GM18526 (cell line): ENCODE results near the gene ASB10.

Experiments used
- POLR2A ChIP-seq: IDR thresholded peaks from 3 replicates; pipeline ENCODE4 v1.6.1; 2011; ENCODE audit not compliant: insufficient read length; ENCODE audit errors: extremely low read depth

Gene ASB10

DNA sequence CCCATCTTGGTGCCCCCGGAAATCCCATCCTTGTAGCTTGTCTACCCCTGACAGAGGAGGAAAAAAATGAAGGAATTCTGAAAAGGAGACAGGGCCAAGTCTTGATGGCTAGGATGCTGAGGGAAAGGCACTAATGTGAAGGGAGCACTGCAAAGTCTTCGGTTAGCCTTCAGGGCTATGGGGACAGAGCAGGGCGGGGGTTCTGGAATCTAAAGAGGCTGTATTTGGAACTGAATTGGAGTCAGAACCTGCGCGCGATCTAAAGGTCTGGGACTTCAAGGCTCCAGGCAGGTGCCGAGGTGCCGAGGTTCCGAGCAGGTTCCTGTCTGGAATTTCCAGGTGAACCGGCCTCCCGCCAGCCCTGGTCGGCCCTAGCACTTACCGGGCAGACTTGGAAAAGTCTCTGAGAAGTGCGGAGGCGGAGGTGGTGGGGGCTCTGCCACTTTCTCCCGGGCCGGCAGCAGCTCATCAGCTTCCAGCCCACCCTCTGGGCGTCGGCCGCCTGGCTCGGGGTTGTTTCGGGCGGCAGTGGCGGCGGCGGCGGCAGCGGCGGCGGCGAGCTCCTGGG is 20.3 kb downstream of the ASB10 start:
- no peak for TF ChIP-seq POLR2A

DNA sequence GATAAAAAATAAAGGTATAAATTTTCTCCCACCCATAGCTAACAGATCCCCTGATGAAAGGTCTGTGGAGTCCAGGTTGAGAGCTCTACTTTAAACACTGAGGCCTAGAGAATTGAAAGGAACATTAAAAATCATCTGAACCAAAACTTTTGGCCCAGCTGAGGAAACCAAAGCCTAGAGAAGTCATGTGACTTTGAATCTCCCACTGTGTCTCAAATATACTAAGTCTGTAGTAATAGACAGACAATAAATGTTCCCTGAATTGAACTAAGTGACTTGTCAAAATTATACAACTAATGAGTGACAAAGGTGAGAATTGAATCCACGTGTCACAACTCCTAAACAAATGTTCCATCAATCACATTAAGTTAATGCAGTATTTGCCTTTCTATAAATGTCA is 25.3 kb downstream of the ASB10 start:
- no peak for TF ChIP-seq POLR2A

DNA sequence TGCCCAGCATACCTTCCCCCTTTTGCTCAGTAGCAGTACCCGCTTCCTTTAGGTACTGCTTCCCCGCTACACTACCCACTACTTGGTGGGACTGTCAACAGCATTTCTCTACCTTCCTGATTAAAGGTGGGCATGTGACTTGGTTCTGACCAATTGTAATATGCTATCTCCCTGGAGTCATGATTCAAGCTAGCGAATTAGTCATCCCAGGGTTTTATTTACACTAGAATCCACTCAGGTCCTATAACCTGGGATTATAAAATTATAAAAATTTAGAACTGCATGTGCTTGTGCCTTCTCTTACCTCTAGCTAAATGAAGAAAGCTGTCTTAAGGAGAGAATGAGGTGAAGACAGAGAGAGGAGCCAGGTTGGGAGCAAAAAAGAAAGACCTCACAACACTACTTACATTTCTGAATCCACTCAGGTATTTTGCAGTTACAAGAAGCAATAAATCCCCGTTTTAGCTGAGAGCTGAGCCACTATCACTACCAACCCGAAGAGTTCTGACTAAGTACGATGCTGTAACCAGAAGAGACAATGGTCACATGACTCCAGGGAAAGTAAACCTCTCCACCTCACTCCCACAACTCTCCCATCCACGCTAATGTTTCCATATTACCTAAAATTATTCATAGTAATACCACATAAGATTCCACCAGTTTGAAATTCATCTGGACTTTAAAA is 29.3 kb downstream of the ASB10 start:
- TF ChIP-seq POLR2A, result no peak

DNA sequence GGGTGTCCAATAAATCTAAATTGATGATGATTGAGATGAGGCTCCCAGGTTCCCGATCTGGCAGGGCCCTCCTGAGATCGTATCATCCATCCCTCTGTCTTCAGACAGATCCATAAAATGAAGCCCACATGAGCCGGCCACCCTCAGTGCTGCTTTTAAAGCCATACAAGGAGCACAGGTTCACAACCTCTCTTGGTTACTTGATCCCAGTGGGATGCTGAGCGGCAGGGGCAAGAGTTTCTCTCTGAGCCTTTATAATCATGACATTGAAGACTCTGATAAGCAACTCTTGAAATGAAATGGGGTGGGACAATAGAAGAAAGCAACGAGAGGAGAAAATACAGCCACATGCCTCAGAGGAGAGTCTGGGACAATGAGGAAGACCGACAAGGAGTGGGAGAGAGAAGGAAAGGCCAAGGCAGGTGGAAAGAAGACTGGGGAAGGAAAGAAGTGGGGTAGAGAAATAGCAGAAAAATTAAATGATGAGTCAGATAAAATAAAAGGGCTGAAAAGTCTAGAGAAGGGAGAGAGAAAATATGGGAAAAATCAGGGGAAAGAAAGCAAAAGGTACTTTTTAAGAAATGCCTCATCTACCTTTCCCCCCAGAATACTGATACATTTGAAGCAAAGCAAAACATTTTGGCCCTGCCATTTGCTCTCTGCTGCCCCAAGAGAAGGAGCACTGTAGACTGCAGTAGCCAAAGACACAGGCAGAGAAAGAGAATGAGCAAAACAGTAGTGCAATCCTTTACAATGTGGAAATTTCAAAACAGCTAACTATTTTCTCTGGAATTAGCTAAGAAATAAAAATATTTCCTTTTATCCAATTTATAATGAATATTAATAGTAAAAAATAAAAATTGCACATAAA is 34.2 kb downstream of the ASB10 start:
- no peak for TF ChIP-seq POLR2A

DNA sequence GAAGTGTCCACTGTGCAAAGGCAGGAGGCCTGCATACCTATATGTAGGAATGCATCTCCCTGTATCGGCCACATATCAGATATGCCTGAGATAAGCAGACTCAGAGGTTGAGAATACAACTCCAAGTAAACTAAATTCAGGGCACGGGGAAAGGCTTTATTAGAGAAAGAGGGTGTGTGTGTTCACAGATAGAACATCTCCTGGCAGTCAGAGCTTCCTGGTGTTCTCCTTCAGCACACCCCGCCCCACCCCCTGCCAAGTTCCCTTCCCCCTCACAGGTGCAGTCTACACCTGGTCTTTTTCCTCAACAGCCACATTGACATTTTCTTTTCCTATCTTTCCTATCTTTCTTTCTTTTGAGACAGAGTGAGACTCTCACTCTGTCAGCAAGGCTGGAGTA is 36.7 kb downstream of the ASB10 start:
- TF ChIP-seq POLR2A, result no peak

DNA sequence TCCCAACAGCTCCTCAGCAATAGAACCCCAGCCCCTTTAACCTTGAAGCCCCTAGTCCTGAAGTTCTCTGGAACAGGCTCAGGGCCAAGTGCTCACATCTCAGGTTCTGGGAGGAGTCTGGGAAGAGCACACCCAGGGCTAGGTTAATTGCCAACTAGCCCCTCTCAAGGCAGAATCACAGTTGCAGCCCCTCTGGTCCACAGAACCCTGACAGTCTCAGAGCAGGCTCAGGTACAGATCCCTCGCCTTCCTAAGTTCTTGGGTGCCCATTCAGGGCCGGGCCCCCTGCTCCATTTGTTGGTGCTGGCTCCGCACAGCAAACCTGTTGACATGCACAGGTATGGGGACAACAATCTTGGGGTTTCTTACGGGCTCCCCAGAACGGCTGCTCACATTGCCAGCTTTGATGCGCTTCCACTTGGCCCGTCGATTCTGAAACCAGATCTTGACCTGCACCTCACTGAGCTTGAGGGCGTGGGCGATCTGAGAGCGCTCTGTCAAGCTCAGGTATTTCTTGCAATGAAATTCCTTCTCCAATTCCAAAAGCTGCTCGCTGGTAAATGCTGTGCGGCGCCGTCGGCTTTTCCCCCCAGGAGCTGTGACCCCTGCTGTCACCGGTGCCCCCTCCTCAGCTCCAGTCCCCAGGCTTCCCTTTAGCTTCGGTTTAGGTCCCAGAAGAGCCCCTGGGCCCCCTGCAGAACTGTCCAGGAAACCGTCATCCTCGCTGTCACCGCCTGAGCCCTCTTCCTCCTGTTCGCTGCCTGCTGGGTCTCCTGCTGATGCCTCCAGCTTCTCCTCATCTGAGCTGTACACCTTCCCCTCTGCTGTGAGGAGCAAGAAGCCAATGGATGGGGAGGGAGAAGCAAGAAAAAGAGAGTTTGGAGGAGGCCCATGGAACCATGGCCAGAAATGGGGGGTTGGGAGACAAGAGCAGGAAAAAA is 38.5 kb downstream of the ASB10 start:
- no peak for TF ChIP-seq POLR2A

DNA sequence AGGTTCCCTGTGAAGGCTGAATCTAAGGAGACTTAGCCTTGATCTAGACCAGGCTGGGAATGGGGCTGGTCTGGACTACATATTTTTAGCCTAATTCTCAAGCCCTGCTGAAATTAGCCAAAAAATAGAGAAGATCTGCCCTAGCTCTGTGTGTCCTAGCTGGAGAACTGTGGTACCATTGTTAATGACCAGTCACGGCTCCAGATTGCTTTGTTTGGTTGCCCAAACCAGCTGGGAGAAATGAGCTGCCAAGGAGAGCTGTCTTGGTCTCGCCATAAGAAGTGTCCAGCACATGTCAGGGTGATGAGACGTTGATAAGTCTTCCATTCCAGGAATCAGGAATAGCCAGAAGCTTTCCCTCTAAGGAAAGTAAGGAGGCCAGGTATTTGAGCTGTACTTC is 40.3 kb downstream of the ASB10 start:
- TF ChIP-seq POLR2A, result no peak

DNA sequence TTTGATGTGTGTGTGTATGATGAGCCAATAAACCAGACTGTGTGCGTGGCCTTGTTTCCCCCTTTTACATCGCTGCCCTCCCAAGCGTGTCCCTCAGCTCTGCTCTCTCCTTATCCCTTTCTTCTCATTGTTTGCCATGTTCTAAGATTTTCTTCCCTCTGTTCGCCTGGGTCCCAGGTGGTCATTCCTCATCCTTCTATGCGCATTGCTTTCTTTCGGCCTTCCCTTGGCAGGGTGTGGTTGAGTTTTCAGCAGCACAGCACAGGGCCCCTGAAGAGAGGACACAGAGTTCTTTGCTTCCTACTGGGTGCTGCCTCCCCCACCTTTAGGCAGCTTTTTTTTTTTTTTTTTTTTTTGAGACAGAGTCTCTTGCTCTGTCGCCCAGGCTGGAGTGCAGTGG is 42.7 kb downstream of the ASB10 start:
- no peak for TF ChIP-seq POLR2A

DNA sequence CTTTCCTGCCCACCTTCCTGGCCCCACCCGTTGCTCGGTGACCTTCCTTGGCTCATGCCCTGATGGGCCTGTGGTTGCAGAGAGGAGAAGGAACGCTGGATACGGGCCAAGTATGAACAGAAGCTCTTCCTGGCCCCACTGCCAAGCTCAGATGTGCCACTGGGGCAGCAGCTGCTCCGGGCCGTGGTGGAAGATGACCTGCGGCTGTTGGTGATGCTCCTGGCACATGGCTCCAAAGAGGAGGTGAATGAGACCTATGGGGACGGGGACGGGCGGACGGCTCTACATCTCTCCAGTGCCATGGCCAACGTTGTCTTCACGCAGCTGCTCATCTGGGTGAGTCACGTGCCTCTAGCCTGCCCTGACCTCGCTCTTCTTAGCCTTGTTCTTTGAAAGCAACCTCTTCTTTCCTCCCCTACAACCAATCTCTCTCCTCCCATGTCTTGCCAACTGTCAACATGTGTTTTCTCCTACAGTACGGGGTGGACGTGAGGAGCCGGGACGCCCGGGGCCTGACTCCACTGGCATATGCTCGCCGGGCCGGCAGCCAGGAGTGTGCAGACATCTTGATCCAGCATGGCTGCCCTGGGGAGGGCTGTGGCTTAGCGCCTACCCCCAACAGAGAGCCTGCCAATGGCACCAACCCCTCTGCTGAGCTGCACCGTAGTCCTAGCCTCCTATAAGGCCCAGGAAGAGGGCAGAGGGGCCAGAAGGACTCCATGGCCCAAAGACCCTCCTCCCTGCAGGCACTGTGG is 43.6 kb downstream of the ASB10 start:
- no peak for TF ChIP-seq POLR2A

DNA sequence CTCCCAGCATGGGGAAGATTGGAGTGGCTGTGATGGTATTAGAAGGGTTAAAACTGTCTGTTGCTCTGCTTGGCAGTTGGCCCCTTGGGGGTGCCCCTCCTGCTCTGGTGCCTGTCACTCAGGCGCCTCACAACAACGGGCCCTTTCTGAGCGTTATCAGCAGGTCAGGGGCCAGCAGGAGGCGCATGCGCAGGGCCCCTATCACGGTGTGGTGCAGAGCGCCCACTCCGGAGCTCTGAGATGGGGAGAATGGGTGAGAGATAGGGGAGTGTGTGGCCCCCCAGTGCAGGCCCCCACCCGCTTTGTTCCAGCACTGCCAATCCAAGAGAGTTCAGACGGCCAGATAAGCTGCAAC is 44.4 kb downstream of the ASB10 start:
- TF ChIP-seq POLR2A, result no peak

DNA sequence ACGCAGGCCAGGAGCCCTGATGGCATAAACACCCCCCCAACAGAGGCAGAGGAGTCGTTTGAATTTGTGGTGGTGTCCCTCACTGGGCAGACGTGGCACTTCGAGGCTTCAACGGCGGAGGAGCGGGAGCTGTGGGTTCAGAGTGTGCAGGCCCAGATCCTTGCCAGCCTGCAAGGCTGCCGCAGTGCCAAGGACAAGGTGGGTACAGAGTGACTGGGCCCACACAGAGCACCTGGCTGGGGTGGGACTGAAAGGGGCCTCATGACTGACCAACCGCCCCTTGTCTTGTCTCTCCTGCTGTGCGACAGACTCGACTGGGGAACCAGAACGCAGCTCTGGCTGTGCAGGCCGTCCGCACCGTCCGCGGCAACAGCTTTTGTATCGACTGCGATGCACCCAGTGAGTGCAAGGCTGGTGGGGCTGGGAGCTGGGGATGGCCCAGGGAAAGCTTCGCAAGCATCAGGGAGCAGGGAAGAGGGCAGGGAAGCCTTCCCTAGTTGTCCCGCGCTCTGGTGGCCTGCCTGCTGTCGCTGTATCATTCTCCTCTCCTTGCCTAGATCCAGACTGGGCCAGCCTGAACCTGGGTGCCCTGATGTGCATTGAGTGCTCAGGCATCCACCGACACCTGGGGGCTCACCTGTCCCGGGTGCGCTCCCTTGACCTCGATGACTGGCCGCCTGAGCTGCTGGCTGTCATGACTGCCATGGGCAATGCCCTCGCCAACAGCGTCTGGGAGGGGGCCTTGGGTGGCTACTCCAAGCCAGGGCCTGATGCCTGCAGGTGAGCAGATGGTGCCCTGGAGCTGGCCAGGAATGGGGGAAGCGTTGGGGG is 45.0 kb downstream of the ASB10 start:
- TF ChIP-seq POLR2A, result no peak

DNA sequence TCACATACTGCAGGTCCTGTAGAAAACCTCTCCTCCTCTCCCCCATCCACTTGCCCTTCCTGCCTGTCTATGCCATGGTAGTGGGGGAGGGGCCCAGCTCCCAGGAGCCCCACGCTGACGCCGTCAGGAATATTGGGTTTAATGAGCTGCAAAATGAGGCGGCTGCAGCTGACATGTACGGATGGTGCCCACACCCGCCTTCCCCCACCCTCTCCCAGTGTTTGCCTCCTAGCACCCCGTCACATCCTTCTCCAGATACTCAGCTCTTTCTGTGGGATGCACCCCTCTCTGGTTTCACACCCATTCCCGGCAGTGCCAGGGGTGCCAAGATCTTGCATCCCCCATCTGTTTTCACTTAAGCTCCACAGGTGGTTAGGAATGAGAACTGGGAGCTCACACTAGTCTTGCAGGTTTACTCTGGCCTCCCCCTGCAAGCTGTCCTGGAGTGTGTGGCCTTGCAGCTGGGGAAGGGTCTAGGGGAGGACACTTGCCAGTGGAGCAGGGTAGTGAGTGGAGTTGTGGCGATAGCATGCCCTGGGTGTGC is 45.7 kb downstream of the ASB10 start:
- TF ChIP-seq POLR2A, result no peak

DNA sequence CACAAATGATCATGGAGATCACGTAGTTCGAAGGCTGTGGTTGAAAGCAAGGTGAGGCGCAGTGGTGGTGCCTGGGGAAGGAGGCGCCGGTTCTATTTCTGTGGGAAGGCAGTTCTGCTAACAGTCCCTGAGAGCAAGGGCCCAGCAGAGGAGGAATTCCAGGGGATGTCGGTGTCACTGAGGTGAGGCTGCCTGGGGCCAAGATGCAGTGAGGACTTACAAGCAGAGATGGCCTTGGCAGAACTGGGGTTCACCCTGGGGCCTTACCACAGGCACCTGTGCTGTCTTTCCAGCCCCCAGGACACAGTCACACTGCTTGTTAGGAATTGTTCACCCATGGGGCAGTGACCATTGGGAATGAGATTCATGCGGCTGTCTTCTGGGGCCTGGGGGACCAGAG is 46.2 kb downstream of the ASB10 start:
- no peak for TF ChIP-seq POLR2A
